ENCODE results near the gene GAP43.

DNA sequence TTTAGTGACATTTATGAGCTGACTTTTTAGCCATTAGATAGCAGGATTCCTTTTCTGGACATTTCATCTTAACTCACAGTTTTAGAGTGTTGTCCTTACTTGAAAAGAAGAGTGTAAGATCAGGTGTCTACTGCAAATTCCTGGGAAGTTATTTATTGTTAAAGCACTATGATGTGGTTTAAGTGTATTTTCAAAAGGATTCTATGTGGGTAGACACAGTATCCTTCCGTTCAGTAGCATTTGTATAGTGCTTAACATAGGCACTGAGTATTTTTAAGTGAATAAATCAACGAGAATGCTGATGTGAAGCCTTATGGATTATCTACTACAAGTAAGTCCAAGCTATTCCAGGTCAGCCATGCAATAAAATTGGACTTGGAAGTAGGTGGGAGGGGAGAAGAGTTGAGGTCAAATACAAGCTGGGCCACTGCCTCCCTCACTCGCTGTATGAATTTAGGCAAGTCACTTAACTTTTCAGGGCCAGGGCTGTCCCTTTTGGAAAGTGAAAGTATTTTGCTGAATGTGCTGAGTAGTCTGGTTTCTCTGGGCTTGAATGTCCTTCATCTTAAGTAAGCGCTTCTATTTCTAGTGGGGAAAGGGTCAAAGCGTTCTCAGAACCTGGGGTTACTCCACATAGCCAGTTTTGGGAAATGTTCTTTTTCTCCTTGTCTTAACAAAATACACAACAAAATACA, 48.6 kb downstream of the GAP43 start:
- TF ChIP-seq, protein P1, sequence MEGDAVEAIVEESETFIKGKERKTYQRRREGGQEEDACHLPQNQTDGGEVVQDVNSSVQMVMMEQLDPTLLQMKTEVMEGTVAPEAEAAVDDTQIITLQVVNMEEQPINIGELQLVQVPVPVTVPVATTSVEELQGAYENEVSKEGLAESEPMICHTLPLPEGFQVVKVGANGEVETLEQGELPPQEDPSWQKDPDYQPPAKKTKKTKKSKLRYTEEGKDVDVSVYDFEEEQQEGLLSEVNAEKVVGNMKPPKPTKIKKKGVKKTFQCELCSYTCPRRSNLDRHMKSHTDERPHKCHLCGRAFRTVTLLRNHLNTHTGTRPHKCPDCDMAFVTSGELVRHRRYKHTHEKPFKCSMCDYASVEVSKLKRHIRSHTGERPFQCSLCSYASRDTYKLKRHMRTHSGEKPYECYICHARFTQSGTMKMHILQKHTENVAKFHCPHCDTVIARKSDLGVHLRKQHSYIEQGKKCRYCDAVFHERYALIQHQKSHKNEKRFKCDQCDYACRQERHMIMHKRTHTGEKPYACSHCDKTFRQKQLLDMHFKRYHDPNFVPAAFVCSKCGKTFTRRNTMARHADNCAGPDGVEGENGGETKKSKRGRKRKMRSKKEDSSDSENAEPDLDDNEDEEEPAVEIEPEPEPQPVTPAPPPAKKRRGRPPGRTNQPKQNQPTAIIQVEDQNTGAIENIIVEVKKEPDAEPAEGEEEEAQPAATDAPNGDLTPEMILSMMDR (IDR thresholded peaks at IDR 0.05; ENCODE audit: borderline replicate concordance, extremely low read depth, low read length, poor library complexity, severe bottlenecking): no peak
- TF ChIP-seq EZH2 (IDR thresholded peaks at IDR 0.05; ENCODE audit: borderline replicate concordance, low read depth, low read length, severe bottlenecking): no peak
